Central memory CD4-positive, alpha-beta T cell (primary cell): ENCODE results near the gene CFAP74.
"Not testable (repeated sequence)": the region's sequence is repeated elsewhere in the genome, so short reads cannot be mapped to it uniquely, and the experiment has no call there.

Experiments
- DNase-seq: peaks from one replicate; pipeline ENCODE4 v3.0.0; 2022

CFAP74 gene

DNA sequence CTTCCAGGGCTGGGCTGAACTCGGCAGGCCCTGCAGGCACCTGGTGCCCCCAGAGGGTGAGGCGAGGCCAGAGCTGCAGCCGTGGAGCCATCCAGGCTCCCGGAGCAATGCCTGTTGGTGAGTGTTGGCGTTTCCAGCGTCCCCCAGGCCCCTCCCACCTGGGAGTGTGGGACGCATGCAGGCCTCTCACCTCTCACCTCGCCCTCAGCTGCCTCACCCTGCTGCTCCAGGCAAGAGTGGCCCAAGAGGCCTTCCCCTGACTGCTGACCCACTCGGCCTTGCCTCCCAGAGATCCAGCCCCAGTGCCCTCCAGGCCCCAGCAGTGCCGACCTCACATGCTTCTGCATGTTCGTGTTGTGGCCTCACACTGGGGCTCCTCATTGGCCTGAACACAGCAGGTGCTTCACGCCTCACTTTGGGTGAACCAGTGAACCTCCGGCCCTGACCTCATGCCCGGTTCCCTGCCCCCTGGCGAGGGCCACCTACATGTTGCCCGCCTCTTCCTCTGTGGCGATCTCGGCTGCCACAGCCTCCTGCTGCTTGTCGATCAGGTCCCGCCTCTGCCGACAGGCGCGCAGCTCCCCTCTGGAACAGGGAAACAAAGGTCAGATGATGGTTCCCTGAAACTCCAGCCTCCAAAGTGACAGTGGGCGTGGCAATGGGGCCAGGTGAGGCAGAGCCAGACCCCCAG is 17.0 kb downstream of the CFAP74 start:
- DNase-seq, result no peak

GRCh38 chr1:1985375-1986050 is 18.1 kb downstream of the CFAP74 start:
- no peak for DNase-seq

DNA sequence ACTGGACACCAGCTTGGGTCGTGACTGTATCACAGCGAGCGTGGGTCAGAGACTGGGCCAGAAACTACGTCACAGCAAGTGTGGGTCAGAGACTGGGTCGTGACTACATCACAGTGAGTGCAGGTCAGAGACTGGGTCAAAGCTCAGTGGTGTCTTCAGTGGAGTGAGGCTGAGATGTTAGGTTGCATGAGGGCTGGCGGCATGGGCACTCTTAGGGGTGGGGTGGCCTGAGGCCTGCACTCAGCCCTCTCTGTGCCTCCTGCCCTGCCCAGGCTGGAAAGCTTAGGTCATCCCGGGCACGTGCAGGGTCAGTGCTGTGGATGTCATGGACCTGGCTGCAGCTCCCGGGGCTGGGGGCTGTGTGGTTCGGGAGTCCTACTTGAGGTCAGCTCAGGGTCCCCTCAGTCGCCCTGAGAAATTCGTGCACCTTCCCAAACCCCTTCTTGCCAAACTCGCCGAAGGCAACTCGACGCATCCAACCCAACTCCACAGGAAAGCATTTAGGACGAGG is 19.0 kb downstream of the CFAP74 start:
- no peak for DNase-seq

- DNase-seq, result no peak
These were observed 21.0 kb downstream of the CFAP74 start for GRCh38 chr1:1982379-1983232.

- DNase-seq, result not testable (repeated sequence)
These were observed 21.8 kb downstream of the CFAP74 start for GRCh38 chr1:1981631-1982327.

DNA sequence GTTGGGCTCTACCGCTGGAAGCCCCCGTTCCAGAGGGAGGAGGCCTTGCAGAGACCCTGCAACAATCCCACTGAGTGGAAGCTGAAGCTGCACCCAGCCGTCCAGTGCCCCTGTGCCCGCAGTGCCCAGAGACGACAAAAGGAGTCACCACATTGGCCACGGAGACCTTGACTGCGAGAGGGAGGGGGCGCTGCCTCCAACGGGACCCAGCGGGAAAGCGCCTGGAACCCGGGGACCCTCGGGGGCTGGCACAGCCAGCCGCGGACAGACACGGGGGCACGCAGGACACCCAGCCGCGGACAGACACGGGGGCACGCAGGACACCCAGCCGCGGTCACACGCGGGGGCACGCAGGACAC is 22.5 kb downstream of the CFAP74 start:
- DNase-seq, result no peak

GRCh38 chr1:1980467-1981141 is 23.0 kb downstream of the CFAP74 start:
- DNase-seq, result no peak

DNA sequence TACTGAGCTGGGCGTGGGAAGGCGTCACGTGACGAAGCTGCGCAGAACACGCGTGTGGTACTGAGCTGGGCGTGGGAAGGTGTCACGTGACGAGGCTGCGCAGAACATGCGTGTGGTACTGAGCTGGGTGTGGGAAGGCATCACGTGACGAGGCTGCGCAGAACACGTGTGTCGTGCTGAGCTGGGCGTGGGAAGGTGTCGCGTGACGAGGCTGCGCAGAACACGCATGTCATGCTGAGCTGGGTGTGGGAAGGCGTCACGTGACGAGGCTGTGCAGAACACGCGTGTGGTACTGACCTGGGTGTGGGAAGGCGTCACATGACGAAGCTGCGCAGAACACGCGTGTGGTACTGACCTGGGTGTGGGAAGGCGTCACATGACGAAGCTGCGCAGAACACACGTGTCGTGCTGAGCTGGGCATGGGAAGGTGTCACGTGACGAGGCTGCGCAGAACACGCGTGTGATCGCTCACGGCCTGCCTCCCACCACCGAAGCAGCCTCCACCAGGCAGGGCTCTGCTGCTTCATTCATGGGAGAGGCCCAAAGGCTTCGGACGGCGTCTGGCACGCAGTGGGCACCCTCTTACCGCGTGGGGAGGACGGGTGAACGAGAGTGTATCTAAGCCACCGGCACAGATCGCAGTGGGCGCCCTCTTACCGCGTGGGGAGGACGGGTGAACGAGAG is 24.0 kb downstream of the CFAP74 start:
- DNase-seq, result no peak

- DNase-seq, result not testable (repeated sequence)
These were observed 24.7 kb downstream of the CFAP74 start for GRCh38 chr1:1978690-1979481.

DNA sequence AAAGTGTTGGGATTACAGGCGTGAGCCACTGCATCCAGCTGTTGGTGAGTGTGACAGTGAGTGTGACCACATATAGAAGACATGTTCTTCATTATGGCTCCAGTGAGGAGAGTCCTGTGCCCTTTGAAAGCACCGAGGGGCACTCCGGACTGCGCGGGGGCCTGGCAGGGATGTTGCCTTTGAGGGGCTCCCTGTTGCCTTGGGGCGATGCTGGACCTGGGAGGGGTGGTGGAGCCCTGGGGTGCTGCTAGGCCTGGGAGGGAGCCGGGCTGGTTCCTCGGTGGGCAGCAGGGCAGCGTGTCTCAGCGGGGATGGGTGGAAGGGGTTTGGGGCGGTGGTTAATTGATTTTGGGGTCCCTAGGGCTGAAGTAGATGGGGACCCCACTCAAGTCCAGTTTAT is 25.5 kb downstream of the CFAP74 start:
- no peak for DNase-seq

- DNase-seq, result no peak
These were observed 27.6 kb downstream of the CFAP74 start for GRCh38 chr1:1976031-1976430.

- DNase-seq, result no peak
These were observed 28.1 kb downstream of the CFAP74 start for GRCh38 chr1:1975535-1975934.

GRCh38 chr1:1974834-1975233 is 28.8 kb downstream of the CFAP74 start:
- no peak for DNase-seq

DNA sequence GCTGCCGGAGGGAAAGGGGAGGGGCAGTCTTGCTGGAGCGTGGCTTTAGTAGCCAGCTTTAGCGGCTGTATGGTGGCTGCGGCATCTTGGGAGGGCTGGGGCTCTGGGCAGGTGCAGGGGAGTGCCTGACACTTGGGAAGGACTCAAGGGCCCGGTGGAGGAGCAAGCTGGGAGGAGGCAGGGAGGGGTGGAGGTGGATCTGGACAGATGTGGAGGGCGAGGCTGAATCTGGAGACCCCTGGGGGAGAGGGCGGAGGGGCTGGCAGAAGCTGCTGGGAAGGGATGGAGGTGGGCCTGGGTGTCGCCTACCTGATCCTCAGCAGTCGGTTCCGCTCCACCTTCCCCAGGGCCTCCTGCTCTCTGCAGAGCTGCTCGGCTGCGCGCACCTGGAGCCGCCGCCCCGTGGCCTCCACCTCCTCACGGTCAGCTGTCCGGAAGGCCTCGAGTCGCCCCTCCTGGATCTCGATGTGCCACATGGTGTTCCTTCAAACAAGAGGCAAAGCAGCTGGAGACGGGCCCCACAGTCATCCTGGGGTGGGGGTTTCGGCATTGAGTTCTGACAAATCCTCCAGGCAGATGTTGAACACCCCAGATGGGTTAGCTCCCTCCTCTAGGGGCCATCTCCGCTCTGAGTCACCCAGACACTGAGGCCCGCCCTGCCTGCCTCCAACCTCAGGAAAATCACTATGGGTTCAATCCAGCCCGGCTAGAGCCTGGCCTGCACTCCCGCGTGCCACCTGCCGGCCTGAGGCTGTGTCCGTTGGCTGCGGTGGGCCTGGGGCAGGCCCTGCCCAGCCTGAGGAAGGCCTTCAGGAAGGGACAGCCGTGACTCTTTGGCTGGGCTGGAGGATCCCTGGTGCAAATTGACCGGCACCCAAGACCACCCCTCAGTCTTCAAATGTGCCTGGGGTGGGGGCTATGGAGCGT is 29.6 kb downstream of the CFAP74 start:
- DNase-seq, result no peak

GRCh38 chr1:1972976-1973715 is 30.4 kb downstream of the CFAP74 start:
- DNase-seq, result no peak

DNA sequence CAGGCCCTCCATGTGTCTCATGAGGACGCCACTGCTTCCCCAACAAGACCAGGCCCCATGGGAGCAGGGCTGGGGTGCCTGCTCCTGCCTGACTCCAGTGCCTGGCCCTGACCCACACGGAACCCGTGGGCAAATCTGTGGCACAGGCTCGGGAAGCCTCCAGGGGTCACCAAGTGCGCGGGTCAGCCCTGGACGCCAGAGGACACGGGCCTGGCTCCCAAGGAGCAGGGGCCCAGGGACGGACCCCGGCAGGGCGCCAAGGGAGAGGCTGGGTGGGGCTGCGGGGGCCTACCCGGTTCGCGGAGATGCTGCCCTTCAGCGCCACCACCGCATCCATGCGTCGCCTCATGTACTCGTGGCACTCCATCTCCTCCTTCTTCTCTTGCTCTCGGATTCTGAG is 31.9 kb downstream of the CFAP74 start:
- no peak for DNase-seq

DNA sequence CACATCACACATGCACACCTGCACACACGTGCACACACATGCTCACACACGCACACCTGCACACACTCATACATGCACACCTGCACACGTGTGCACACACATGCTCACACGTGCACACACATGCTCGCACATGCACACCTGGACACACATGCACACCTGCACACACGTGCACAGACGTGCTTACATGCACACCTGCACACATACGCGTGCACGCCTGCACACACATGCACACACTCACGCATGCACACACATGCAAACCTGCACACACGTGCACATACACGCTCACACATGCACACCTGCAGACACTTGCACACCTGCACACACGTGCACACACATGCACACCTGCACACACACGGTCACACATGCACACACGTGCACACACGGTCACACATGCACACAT is 32.6 kb downstream of the CFAP74 start:
- DNase-seq, result no peak

DNA sequence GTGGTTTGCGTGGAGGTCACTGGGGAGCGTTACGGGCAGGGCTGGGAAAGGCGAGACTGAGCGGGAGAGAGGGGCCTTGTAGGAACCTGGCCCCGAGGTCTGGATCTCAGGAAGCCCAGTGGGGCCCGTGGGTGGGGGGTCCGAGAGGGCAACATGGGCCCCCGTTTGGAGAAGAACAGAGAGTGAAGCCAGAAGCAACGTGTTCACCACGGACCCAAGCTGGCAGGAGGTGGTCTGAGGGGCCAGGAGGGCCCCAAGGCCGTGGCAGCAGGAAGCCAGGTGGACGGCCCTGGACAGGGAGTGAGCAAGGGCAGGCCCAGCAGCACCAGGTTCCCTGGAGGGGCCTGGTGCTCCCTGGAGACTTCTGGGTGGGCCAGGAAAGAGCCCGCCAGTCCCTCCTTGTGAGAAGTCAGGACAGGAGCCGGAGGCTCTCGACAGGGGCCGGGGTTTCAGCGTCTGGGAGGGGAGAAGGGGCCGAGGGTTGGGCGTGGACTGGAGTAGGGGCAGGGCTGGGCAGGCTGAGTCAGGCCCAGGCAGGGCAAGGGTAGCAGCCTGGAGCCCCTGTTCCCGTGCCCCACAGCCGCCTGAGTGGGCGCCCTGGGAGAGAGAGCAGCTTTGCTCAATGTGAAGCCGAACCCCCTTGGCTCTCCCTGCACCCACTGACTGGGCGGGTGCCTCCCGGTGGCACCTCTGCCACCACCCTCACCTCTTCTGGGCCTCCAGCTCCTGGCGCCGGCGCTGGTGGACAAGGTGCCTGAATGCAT is 33.5 kb downstream of the CFAP74 start:
- no peak for DNase-seq
